ENCODE measurements around the gene LAMA1.

Gene LAMA1

GRCh38 chr18:7116001-7116730 lies 1.4 kb downstream of the LAMA1 start:
- Histone ChIP-seq H3K4me1 (ENCODE audit: control insufficient read depth, low read length) (no peaks in the 10 kb centered on the region), H3K4me3 (ENCODE audit: low read length) (no peak overlapping the region), H3K27ac (ENCODE audit: low read depth, low read length) (no peak overlapping the region), H3K4me2 (ENCODE audit: low read length) (no peak overlapping the region), H3K27me3 (ENCODE audit: control insufficient read depth, low read length) (no peaks in the 10 kb centered on the region), H3F3A (ENCODE audit: control insufficient read depth, insufficient read depth) (no peaks in the 10 kb centered on the region), H4K20me1 (ENCODE audit: control insufficient read depth, insufficient read depth, low read depth, low read length) (no peaks in the 10 kb centered on the region), H3K79me2 (ENCODE audit: control insufficient read depth, low read length) (no peaks in the 10 kb centered on the region), H3K9me3 (ENCODE audit: control insufficient read depth, insufficient read depth, low read length) (no peaks in the 10 kb centered on the region), H3K9me2 (replicated peaks; ENCODE audit: control insufficient read depth, low read length) (no peaks in the 10 kb centered on the region), H3K36me3 (ENCODE audit: control insufficient read depth, low read length) (no peaks in the 10 kb centered on the region)
- TF ChIP-seq EZH2phosphoT487 (IDR thresholded peaks at IDR 0.05; ENCODE audit: borderline replicate concordance, low read length): no peak
- TF ChIP-seq CTCF (IDR thresholded peaks at IDR 0.05; ENCODE audit: low read depth, low read length, poor library complexity, severe bottlenecking): no peak

- H3K36me3 ChIP-seq (ENCODE audit: control insufficient read depth, low read length): no peaks in the 10 kb centered on the region
- no peak overlapping the region for H3K27ac ChIP-seq (ENCODE audit: low read depth, low read length)
- no peaks in the 10 kb centered on the region for H3K9me3 ChIP-seq (ENCODE audit: control insufficient read depth, insufficient read depth, low read length)
- no peaks in the 10 kb centered on the region for H3K27me3 ChIP-seq (ENCODE audit: control insufficient read depth, low read length)
- H3K4me3 ChIP-seq (ENCODE audit: low read length): no peak overlapping the region
- H3K9me2 ChIP-seq (replicated peaks; ENCODE audit: control insufficient read depth, low read length): no peaks in the 10 kb centered on the region
- no peaks in the 10 kb centered on the region for H3K79me2 ChIP-seq (ENCODE audit: control insufficient read depth, low read length)
- no peak for TF ChIP-seq EZH2phosphoT487 (IDR thresholded peaks at IDR 0.05; ENCODE audit: borderline replicate concordance, low read length)
- no peaks in the 10 kb centered on the region for H4K20me1 ChIP-seq (ENCODE audit: control insufficient read depth, insufficient read depth, low read depth, low read length)
- H3K4me1 ChIP-seq (ENCODE audit: control insufficient read depth, low read length): no peaks in the 10 kb centered on the region
- H3K4me2 ChIP-seq (ENCODE audit: low read length): no peak overlapping the region
- H3F3A ChIP-seq (ENCODE audit: control insufficient read depth, insufficient read depth): no peaks in the 10 kb centered on the region
Observed at GRCh38 chr18:7112936-7113335, 4.7 kb downstream of the LAMA1 start.

GRCh38 chr18:7111134-7111533 lies 6.5 kb downstream of the LAMA1 start:
- H3K27ac ChIP-seq (ENCODE audit: low read depth, low read length): no peak overlapping the region
- H3K9me2 ChIP-seq (replicated peaks; ENCODE audit: control insufficient read depth, low read length): no peaks in the 10 kb centered on the region
- H3K9me3 ChIP-seq (ENCODE audit: control insufficient read depth, insufficient read depth, low read length): no peaks in the 10 kb centered on the region
- no peaks in the 10 kb centered on the region for H4K20me1 ChIP-seq (ENCODE audit: control insufficient read depth, insufficient read depth, low read depth, low read length)
- no peaks in the 10 kb centered on the region for H3K36me3 ChIP-seq (ENCODE audit: control insufficient read depth, low read length)
- H3K4me3 ChIP-seq (ENCODE audit: low read length): no peak overlapping the region
- no peak for TF ChIP-seq CTCF (IDR thresholded peaks at IDR 0.05; ENCODE audit: low read depth, low read length, poor library complexity, severe bottlenecking)
- no peaks in the 10 kb centered on the region for H3F3A ChIP-seq (ENCODE audit: control insufficient read depth, insufficient read depth)
- H3K79me2 ChIP-seq (ENCODE audit: control insufficient read depth, low read length): no peaks in the 10 kb centered on the region
- no peak overlapping the region for H3K4me2 ChIP-seq (ENCODE audit: low read length)
- no peaks in the 10 kb centered on the region for H3K27me3 ChIP-seq (ENCODE audit: control insufficient read depth, low read length)
- H3K4me1 ChIP-seq (ENCODE audit: control insufficient read depth, low read length): no peaks in the 10 kb centered on the region

- H4K20me1 ChIP-seq (ENCODE audit: control insufficient read depth, insufficient read depth, low read depth, low read length): no peaks in the 10 kb centered on the region
- no peak overlapping the region for H3K27ac ChIP-seq (ENCODE audit: low read depth, low read length)
- H3K79me2 ChIP-seq (ENCODE audit: control insufficient read depth, low read length): no peaks in the 10 kb centered on the region
- H3K4me2 ChIP-seq (ENCODE audit: low read length): no peak overlapping the region
- no peaks in the 10 kb centered on the region for H3F3A ChIP-seq (ENCODE audit: control insufficient read depth, insufficient read depth)
- no peaks in the 10 kb centered on the region for H3K4me1 ChIP-seq (ENCODE audit: control insufficient read depth, low read length)
- no peaks in the 10 kb centered on the region for H3K9me2 ChIP-seq (replicated peaks; ENCODE audit: control insufficient read depth, low read length)
- peaks cover 4% of the 10 kb centered on the region; the same call in 1 of the 2 replicates for H3K9me3 ChIP-seq (ENCODE audit: control insufficient read depth, insufficient read depth, low read length)
- no peaks in the 10 kb centered on the region for H3K27me3 ChIP-seq (ENCODE audit: control insufficient read depth, low read length)
- TF ChIP-seq CTCF (IDR thresholded peaks at IDR 0.05; ENCODE audit: low read depth, low read length, poor library complexity, severe bottlenecking): no peak
- no peak for TF ChIP-seq EZH2phosphoT487 (IDR thresholded peaks at IDR 0.05; ENCODE audit: borderline replicate concordance, low read length)
- no peak overlapping the region for H3K4me3 ChIP-seq (ENCODE audit: low read length)
- no peaks in the 10 kb centered on the region for H3K36me3 ChIP-seq (ENCODE audit: control insufficient read depth, low read length)
Observed at GRCh38 chr18:7105943-7106342, 11.7 kb downstream of the LAMA1 start.
